ENCODE data around the gene CFAP299.

Gene CFAP299

DNA sequence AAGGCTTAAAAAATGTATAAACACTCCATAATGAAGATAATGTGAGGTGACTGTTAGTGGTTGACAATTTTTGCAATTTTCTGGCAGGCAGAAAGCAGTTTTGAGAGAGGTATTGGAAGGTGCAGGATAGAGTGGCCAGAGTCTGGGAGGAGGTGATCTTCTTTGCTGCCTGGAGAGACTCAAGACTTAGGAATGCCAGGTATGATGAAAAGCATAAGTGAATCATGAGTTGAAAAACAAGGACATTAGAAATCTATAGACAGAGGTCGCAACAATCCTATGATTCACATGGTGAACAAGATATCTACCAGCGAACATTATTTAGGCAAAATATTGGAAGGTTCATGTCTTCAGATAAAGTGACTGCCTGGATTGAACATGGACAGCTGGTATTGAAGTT is 118.5 kb downstream of the CFAP299 start:
- no peak overlapping the region for H3K4me3 ChIP-seq (ENCODE audit: low read depth, low read length)
- H3K27ac ChIP-seq, result no peak overlapping the region
- H3K27me3 ChIP-seq (replicated peaks), result no peaks in the 10 kb centered on the region
- no peak for DNase-seq
- no peaks in the 10 kb centered on the region for H3K36me3 ChIP-seq (replicated peaks)
- TF ChIP-seq CTCF (IDR thresholded peaks at IDR 0.05; ENCODE audit: low read depth, low read length, missing control alignments), result no peak
- in situ Hi-C loops (cut with HindIII; ENCODE audit: low pct_ligation_motif_present, low sequenced_read_pairs), result no loop called here

GRCh38 chr4:80454556-80454955 is 119.0 kb downstream of the CFAP299 start:
- in situ Hi-C loops (cut with HindIII; ENCODE audit: low pct_ligation_motif_present, low sequenced_read_pairs), result no loop called here
- DNase-seq, result no peak
- Histone ChIP-seq H3K4me3 (ENCODE audit: low read depth, low read length) (no peak overlapping the region), H3K36me3 (replicated peaks) (no peaks in the 10 kb centered on the region), H3K27ac (no peak overlapping the region), H3K27me3 (replicated peaks) (no peaks in the 10 kb centered on the region)
- no peak for TF ChIP-seq CTCF (IDR thresholded peaks at IDR 0.05; ENCODE audit: low read depth, low read length, missing control alignments)

DNA sequence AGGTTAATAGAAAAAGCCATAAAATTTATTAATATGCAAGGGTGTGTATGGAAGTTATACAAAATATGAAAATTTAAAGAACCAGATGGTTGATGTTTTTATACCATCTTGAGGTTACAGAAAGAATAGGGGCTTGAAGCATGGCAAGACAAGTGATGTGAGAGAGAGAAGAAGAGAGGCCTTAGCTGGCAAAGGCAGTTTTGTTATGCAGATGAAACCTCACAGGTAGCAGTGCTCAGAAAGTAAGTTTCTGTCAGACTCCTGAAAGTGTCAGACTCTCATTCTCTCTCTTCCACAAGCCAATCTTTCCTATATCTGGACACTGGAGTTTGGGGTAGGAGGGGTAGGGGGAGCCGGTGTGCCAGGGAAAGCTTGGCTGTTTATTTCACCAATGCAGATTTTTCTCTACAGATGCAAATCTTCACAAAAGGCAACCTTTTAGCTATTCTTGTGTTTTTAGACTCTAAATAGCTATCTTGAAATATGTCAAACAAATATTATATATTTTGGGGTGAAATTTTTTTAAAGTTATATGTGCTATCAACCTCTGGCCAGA is 124.5 kb downstream of the CFAP299 start:
- no peak overlapping the region for H3K4me3 ChIP-seq (ENCODE audit: low read depth, low read length)
- H3K27me3 ChIP-seq (replicated peaks), result no peaks in the 10 kb centered on the region
- no peaks in the 10 kb centered on the region for H3K36me3 ChIP-seq (replicated peaks)
- no peak for DNase-seq
- TF ChIP-seq CTCF (IDR thresholded peaks at IDR 0.05; ENCODE audit: low read depth, low read length, missing control alignments), result no peak
- H3K27ac ChIP-seq, result no peak overlapping the region
- in situ Hi-C loops (cut with HindIII; ENCODE audit: low pct_ligation_motif_present, low sequenced_read_pairs), result no loop called here

GRCh38 chr4:80461412-80461811 is 125.9 kb downstream of the CFAP299 start:
- no peak for DNase-seq
- in situ Hi-C loops (cut with HindIII; ENCODE audit: low pct_ligation_motif_present, low sequenced_read_pairs), result no loop called here

DNA sequence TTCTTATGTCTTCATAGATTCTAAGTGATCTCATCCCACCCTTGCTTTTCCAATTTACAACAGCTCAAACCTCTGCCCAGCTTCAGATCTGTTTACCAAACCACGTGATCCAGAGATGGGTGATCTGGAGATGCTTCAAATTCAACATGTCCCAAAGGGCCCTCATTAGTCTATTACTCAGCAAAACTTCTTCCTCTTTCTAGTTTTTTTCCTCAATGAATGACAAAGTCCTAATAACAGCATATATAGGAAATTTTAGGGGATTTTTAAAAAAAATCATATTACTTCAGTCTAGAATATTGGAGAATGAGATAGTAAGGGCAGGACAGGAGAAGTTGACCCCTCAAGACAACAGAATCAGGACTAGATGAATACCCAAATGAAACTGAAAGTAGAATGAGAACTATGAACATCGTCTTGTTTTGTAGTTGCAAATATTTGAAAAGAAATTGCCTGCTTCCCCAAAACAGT is 127.1 kb downstream of the CFAP299 start:
- no peak for DNase-seq
- Histone ChIP-seq H3K36me3 (replicated peaks) (no peaks in the 10 kb centered on the region), H3K27ac (no peak overlapping the region), H3K4me3 (ENCODE audit: low read depth, low read length) (no peak overlapping the region), H3K27me3 (replicated peaks) (no peaks in the 10 kb centered on the region)
- in situ Hi-C loops (cut with HindIII; ENCODE audit: low pct_ligation_motif_present, low sequenced_read_pairs), result no loop called here
- TF ChIP-seq CTCF (IDR thresholded peaks at IDR 0.05; ENCODE audit: low read depth, low read length, missing control alignments), result no peak

More at GRCh38 chr4:80461412-80461811, 125.9 kb downstream of the CFAP299 start:
- Histone ChIP-seq H3K4me3 (ENCODE audit: low read depth, low read length) (no peak overlapping the region), H3K36me3 (replicated peaks) (no peaks in the 10 kb centered on the region), H3K27ac (no peak overlapping the region), H3K27me3 (replicated peaks) (no peaks in the 10 kb centered on the region)
- TF ChIP-seq CTCF (IDR thresholded peaks at IDR 0.05; ENCODE audit: low read depth, low read length, missing control alignments), result no peak

DNA sequence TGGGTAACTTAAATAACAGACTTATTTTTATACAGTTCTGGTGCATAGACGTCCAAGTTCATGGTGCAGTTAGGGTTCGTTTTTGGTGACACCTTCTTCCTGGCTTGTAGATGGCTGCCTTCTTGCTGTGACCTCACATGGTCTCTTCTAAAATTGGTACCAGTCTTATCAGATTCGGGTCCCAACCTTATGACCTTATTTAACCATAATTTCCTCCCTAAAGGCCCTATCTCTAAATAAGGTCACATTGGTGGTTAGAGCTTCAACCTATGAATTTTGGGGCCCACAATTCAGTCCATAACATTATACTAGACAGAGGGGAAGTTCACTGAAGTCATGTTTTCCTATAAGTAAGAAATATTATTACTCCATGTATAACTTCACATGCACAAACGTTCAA is 128.0 kb downstream of the CFAP299 start:
- Histone ChIP-seq H3K27ac (no peak overlapping the region), H3K27me3 (replicated peaks) (no peaks in the 10 kb centered on the region), H3K36me3 (replicated peaks) (no peaks in the 10 kb centered on the region), H3K4me3 (ENCODE audit: low read depth, low read length) (no peak overlapping the region)
- TF ChIP-seq CTCF (IDR thresholded peaks at IDR 0.05; ENCODE audit: low read depth, low read length, missing control alignments), result no peak
- no peak for DNase-seq
- in situ Hi-C loops (cut with HindIII; ENCODE audit: low pct_ligation_motif_present, low sequenced_read_pairs), result no loop called here

All from brain microvascular endothelial cell (primary cell).